ENCODE measurements around the gene IRF8. TPM values are rescaled to one million over a fixed set of nuclear protein-coding genes. Genes with fewer than 3 reads are reported as not detected.

Gene IRF8
- total RNA-seq, 1 experiment from 2014 or later, result 0.28 TPM

DNA sequence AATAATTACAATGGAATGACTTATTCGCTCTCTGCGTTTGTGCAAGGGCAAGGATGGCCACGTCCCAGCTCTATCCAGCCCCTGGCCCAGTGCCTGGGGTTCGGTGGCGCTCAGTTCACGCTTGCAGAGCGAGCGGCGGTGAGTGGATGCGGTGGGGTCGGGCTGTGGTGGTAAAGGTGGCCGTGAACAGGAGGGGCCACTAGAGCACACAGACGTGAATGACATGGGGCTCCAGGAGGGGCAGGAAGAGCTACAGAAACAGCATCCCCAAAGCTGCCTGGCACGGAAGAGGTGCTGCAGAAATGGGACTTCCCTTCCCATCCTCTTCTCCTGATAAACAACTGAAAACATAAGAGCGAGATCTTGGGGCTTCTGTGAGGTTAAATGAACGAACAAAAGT, 28.4 kb downstream of the IRF8 start:
- H2BK5ac ChIP-seq (ENCODE audit: insufficient read length, low read length), result no peak overlapping the region
- no peak overlapping the region for H3K27ac ChIP-seq (ENCODE audit: insufficient read length, low read depth, low read length)
- H2BK15ac ChIP-seq (ENCODE audit: low read depth, low read length), result no peak overlapping the region
- no peak overlapping the region for H4K5ac ChIP-seq (ENCODE audit: insufficient read length, low read depth, low read length)
- no peaks in the 10 kb centered on the region for H3K27me3 ChIP-seq (ENCODE audit: insufficient read depth, low read length)
- H3K4ac ChIP-seq (ENCODE audit: low read depth, low read length), result no peak overlapping the region
- H3K9me3 ChIP-seq (ENCODE audit: control insufficient read depth, low read depth, low read length), result no peaks in the 10 kb centered on the region
- no peak overlapping the region for H3K18ac ChIP-seq (ENCODE audit: insufficient read length, low read depth, low read length)
- no peaks in the 10 kb centered on the region for H3K4me1 ChIP-seq (ENCODE audit: insufficient read depth, low read length)
- no peak overlapping the region for H2AK5ac ChIP-seq (ENCODE audit: insufficient read length, low read length)
- Mint-ChIP-seq H3K4me3 (no peak overlapping the region), H3K27me3 (ENCODE audit: low read depth) (peaks cover 2% of the 10 kb centered on the region), H3K36me3 (ENCODE audit: insufficient read depth in 1 of 3, low read depth in 3 of 3) (no peaks in the 10 kb centered on the region), H3K9me3 (no peaks in the 10 kb centered on the region), H3K4me1 (peaks cover 16 to 24% of the 10 kb centered on the region in 2 experiments), H3K27ac (no peak overlapping the region)
- no peak overlapping the region for H3K56ac ChIP-seq (ENCODE audit: insufficient read length, low read depth, low read length)
- H2BK12ac ChIP-seq (ENCODE audit: insufficient read length, low read depth, low read length), result no peak overlapping the region
- no peak overlapping the region for H3K23ac ChIP-seq (ENCODE audit: insufficient read length, low read depth, low read length)
- no peaks in the 10 kb centered on the region for H3K79me1 ChIP-seq (ENCODE audit: insufficient read depth, low read depth, low read length, poor library complexity, severe bottlenecking)
- no peak overlapping the region for H3T11ph ChIP-seq (ENCODE audit: low read length)
- H3K9ac ChIP-seq (ENCODE audit: extremely low read depth, insufficient read length, low read length), result no peak overlapping the region
- no CpG with 5 or more reads among the region's 16 CpGs for WGBS (ENCODE audit: extremely low coverage, insufficient read length, low lambda C conversion rate)
- H3K23me2 ChIP-seq (ENCODE audit: insufficient read length, low read depth, low read length, poor library complexity, severe bottlenecking), result no peaks in the 10 kb centered on the region
- no peak overlapping the region for H4K8ac ChIP-seq (replicated peaks; ENCODE audit: insufficient read length, low read depth, low read length)
- H2BK20ac ChIP-seq (ENCODE audit: low read depth, low read length, poor library complexity, severe bottlenecking), result no peak overlapping the region
- DNase-seq, result no peak
- no peaks in the 10 kb centered on the region for H4K20me1 ChIP-seq (ENCODE audit: control insufficient read depth, insufficient read depth, insufficient read length)
- H4K91ac ChIP-seq (ENCODE audit: insufficient read length, low read depth, low read length), result no peak overlapping the region
- TF ChIP-seq, protein P1, sequence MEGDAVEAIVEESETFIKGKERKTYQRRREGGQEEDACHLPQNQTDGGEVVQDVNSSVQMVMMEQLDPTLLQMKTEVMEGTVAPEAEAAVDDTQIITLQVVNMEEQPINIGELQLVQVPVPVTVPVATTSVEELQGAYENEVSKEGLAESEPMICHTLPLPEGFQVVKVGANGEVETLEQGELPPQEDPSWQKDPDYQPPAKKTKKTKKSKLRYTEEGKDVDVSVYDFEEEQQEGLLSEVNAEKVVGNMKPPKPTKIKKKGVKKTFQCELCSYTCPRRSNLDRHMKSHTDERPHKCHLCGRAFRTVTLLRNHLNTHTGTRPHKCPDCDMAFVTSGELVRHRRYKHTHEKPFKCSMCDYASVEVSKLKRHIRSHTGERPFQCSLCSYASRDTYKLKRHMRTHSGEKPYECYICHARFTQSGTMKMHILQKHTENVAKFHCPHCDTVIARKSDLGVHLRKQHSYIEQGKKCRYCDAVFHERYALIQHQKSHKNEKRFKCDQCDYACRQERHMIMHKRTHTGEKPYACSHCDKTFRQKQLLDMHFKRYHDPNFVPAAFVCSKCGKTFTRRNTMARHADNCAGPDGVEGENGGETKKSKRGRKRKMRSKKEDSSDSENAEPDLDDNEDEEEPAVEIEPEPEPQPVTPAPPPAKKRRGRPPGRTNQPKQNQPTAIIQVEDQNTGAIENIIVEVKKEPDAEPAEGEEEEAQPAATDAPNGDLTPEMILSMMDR (conservative IDR thresholded peaks at IDR 0.05), result no peak
- H2BK120ac ChIP-seq (ENCODE audit: low read depth, low read length, poor library complexity, severe bottlenecking), result no peak overlapping the region
- H2AFZ ChIP-seq (ENCODE audit: low read length), result no peak overlapping the region
- H3K4me2 ChIP-seq (ENCODE audit: insufficient read depth, insufficient read length, low read length), result no peak overlapping the region
- H3K14ac ChIP-seq (ENCODE audit: insufficient read depth, low read length), result no peak overlapping the region
- no peaks in the 10 kb centered on the region for H3K79me2 ChIP-seq (ENCODE audit: insufficient read depth, low read length)

Data from H9 (cell line).